ENCODE measurements around the gene CPVL. TPM values are rescaled to one million over a fixed set of nuclear protein-coding genes. Genes with fewer than 3 reads are reported as not detected.

CPVL gene
- total RNA-seq, 1 donor from 2014 or later, result not detected

DNA sequence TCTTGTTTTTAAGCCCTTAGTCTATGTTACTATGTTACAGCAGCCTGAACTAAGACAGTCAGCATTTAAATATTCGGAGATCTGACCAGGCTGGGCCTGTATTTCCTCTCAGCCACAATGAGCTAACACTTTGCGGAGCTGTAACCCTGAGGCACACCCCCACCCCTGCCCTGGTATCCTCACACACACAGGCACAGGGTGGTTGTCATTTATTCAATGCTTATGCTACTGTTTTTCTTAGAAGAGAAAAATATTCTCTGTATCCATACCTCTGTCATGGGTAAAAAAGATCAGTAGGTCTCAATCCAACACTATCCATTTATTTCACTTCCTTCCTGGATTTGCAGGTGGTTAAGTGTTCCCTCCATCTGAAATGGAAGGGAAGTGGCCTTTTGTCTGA, 107.9 kb downstream of the CPVL start:
- TF ChIP-seq, protein P1, sequence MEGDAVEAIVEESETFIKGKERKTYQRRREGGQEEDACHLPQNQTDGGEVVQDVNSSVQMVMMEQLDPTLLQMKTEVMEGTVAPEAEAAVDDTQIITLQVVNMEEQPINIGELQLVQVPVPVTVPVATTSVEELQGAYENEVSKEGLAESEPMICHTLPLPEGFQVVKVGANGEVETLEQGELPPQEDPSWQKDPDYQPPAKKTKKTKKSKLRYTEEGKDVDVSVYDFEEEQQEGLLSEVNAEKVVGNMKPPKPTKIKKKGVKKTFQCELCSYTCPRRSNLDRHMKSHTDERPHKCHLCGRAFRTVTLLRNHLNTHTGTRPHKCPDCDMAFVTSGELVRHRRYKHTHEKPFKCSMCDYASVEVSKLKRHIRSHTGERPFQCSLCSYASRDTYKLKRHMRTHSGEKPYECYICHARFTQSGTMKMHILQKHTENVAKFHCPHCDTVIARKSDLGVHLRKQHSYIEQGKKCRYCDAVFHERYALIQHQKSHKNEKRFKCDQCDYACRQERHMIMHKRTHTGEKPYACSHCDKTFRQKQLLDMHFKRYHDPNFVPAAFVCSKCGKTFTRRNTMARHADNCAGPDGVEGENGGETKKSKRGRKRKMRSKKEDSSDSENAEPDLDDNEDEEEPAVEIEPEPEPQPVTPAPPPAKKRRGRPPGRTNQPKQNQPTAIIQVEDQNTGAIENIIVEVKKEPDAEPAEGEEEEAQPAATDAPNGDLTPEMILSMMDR (IDR thresholded peaks at IDR 0.05; ENCODE audit: insufficient read depth, low read length, severe bottlenecking), result no peak
- Histone ChIP-seq H3K36me3 (ENCODE audit: control insufficient read depth, insufficient read depth, low read length) (no peaks in the 10 kb centered on the region), H3K4me3 (ENCODE audit: low read depth, low read length) (no peak overlapping the region), H3K27me3 (ENCODE audit: control insufficient read depth, insufficient read depth, low read length) (no peaks in the 10 kb centered on the region)
- DNase-seq (ENCODE audit: low read depth), result no peak
- no peak for FAIRE-seq

- H3K36me3 ChIP-seq (ENCODE audit: control insufficient read depth, insufficient read depth, low read length), result no peaks in the 10 kb centered on the region
- DNase-seq (ENCODE audit: low read depth), result peak; percentile 81
- H3K4me3 ChIP-seq (ENCODE audit: low read depth, low read length), result no peak overlapping the region
- FAIRE-seq, result peak; percentile 62
- TF ChIP-seq, protein P1 (IDR thresholded peaks at IDR 0.05; ENCODE audit: insufficient read depth, low read length, severe bottlenecking), result no peak
- no peaks in the 10 kb centered on the region for H3K27me3 ChIP-seq (ENCODE audit: control insufficient read depth, insufficient read depth, low read length)
Observed at GRCh38 chr7:29035044-29035740, 111.1 kb downstream of the CPVL start.

GRCh38 chr7:29033584-29033983, 112.8 kb downstream of the CPVL start:
- FAIRE-seq, result peak; percentile 18
- H3K27me3 ChIP-seq (ENCODE audit: control insufficient read depth, insufficient read depth, low read length), result no peaks in the 10 kb centered on the region
- no peak overlapping the region for H3K4me3 ChIP-seq (ENCODE audit: low read depth, low read length)
- H3K36me3 ChIP-seq (ENCODE audit: control insufficient read depth, insufficient read depth, low read length), result no peaks in the 10 kb centered on the region
- TF ChIP-seq, protein P1 (IDR thresholded peaks at IDR 0.05; ENCODE audit: insufficient read depth, low read length, severe bottlenecking), result no peak
- no peak for DNase-seq (ENCODE audit: low read depth)

DNA sequence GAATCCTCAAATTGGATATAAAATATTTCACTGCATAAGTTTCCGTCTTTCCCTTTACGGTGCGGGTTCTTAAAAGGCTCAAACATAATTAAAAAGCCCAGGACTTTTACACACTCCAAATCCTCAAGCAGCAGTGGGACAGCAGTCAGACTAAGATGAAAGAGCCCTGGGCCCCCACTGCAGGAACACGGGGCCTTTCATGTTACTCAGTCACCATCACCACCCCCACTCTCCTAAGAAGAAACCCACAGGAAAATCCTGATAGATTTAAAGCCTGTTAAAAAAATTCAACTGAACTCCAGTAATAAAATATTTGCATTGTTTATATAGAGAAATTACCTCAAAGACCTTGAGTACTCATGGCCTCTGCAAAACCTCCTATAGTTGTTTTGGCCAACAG, 114.2 kb downstream of the CPVL start:
- H3K36me3 ChIP-seq (ENCODE audit: control insufficient read depth, insufficient read depth, low read length), result no peaks in the 10 kb centered on the region
- DNase-seq (ENCODE audit: low read depth) (no peak), FAIRE-seq (no peak)
- H3K27me3 ChIP-seq (ENCODE audit: control insufficient read depth, insufficient read depth, low read length), result no peaks in the 10 kb centered on the region
- H3K4me3 ChIP-seq (ENCODE audit: low read depth, low read length), result no peak overlapping the region
- TF ChIP-seq, protein P1 (IDR thresholded peaks at IDR 0.05; ENCODE audit: insufficient read depth, low read length, severe bottlenecking), result no peak

- no peak for DNase-seq (ENCODE audit: low read depth)
- FAIRE-seq, result no peak
- TF ChIP-seq, protein P1 (IDR thresholded peaks at IDR 0.05; ENCODE audit: insufficient read depth, low read length, severe bottlenecking), result no peak
Observed at GRCh38 chr7:29030781-29031275, 115.5 kb downstream of the CPVL start.

More at GRCh38 chr7:29030781-29031275, 115.5 kb downstream of the CPVL start:
- H3K27me3 ChIP-seq (ENCODE audit: control insufficient read depth, insufficient read depth, low read length), result no peaks in the 10 kb centered on the region
- no peaks in the 10 kb centered on the region for H3K36me3 ChIP-seq (ENCODE audit: control insufficient read depth, insufficient read depth, low read length)
- no peak overlapping the region for H3K4me3 ChIP-seq (ENCODE audit: low read depth, low read length)

All from bronchial epithelial cell (primary cell).